ENCODE results near the gene SOD3.
A peak's percentile ranks its signal among the peaks of the same experiment; 100 is the strongest.

Gene SOD3

GRCh38 chr4:24794916-24795665 lies at the start of gene SOD3:
SOD3 (plus strand) TSS chr4:24795573; CDS start chr4:24799522, 3,949 bp downstream.
- DNase-seq: no peak

- DNase-seq: no peak
Observed at GRCh38 chr4:24747234-24747975, 48.0 kb upstream of the SOD3 start.

GRCh38 chr4:24748023-24748422 lies 47.4 kb upstream of the SOD3 start:
- DNase-seq: no peak

GRCh38 chr4:24748758-24749350 lies 46.5 kb upstream of the SOD3 start:
- DNase-seq: no peak

GRCh38 chr4:24750106-24750505 lies 45.3 kb upstream of the SOD3 start:
- no peak for DNase-seq

- no peak for DNase-seq
Observed at GRCh38 chr4:24751926-24752539, 43.3 kb upstream of the SOD3 start.

- peak; percentile 73 for DNase-seq
Observed at GRCh38 chr4:24753519-24753918, 41.9 kb upstream of the SOD3 start.

- no peak for DNase-seq
Observed at GRCh38 chr4:24754571-24754970, 40.8 kb upstream of the SOD3 start.

- DNase-seq: peak; percentile 61
Observed at GRCh38 chr4:24763631-24764297, 31.6 kb upstream of the SOD3 start.

GRCh38 chr4:24764345-24764744 lies 31.0 kb upstream of the SOD3 start:
- DNase-seq: no peak

- no peak for DNase-seq
Observed at GRCh38 chr4:24765376-24765988, 29.9 kb upstream of the SOD3 start.

- DNase-seq: no peak
Observed at GRCh38 chr4:24768006-24768405, 27.4 kb upstream of the SOD3 start.

- no peak for DNase-seq
Observed at GRCh38 chr4:24768604-24769003, 26.8 kb upstream of the SOD3 start.

GRCh38 chr4:24769571-24769970 lies 25.8 kb upstream of the SOD3 start:
- DNase-seq: no peak

GRCh38 chr4:24770032-24770584 lies 25.3 kb upstream of the SOD3 start:
- DNase-seq: no peak

GRCh38 chr4:24770667-24771066 lies 24.7 kb upstream of the SOD3 start:
- DNase-seq: no peak

- DNase-seq: no peak
Observed at GRCh38 chr4:24771241-24771640, 24.1 kb upstream of the SOD3 start.

- DNase-seq: no peak
Observed at GRCh38 chr4:24772061-24772705, 23.2 kb upstream of the SOD3 start.

GRCh38 chr4:24772952-24773351 lies 22.4 kb upstream of the SOD3 start:
- DNase-seq: no peak

GRCh38 chr4:24774452-24774851 lies 20.9 kb upstream of the SOD3 start:
- no peak for DNase-seq

GRCh38 chr4:24775032-24775605 lies 20.3 kb upstream of the SOD3 start:
- no peak for DNase-seq
